Erythroblast (primary cell): ENCODE measurements around the gene VEPH1.

ENCODE experiments used
- GATA1 ChIP-seq: IDR thresholded peaks from 2 replicates; pipeline ENCODE4 v1.6.1; 2011; ENCODE audit warnings: low read depth, mild to moderate bottlenecking, control low read depth, low read length, moderate library complexity
- POLR2A ChIP-seq: IDR thresholded peaks from 2 replicates; pipeline ENCODE4 v1.6.1; 2011; ENCODE audit warnings: mild to moderate bottlenecking, low read length

DNA sequence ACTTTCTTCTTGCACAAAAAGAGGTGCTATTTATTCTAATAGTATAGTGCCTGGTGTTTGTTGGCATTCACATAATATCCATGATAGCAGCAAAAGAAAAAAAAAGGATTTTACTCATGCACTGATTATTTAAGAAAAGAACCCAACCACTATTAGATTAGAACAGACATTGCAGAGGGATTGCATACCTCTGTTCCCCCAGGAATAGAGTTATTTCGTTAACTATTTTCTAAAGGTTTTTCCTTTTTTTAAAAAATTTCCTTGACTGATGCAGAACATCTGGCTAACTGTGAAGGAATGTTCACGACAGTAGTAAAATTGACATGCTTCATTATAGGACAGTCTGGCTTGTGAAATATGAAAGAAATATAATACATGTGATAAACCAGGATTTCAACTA lies 203.1 kb downstream of the VEPH1 start:
- TF ChIP-seq POLR2A = no peak
- TF ChIP-seq GATA1 = no peak
